Effector memory CD4-positive, alpha-beta T cell (primary cell): Measurements from ENCODE around the gene MTCL1.

ENCODE experiments used
- DNase-seq, 3 donors: peaks; one replicate each; pipeline ENCODE4 v3.0.0-alpha.2; 2020
- H3K27ac ChIP-seq: 2 replicates; pipeline ENCODE4 v1.7.0; 2013; ENCODE audit warnings: mild to moderate bottlenecking, low read length, moderate library complexity; ENCODE audit not compliant: insufficient read depth, poor library complexity, severe bottlenecking
- H3K27me3 ChIP-seq: replicated peaks from 2 replicates; pipeline ENCODE4 v1.7.0; 2013; ENCODE audit warnings: mild to moderate bottlenecking, low read length; ENCODE audit not compliant: insufficient read depth, control insufficient read depth, poor library complexity, severe bottlenecking
- H3K36me3 ChIP-seq: 2 replicates; pipeline ENCODE4 v1.7.0; 2013; ENCODE audit warnings: mild to moderate bottlenecking, low read length, moderate library complexity; ENCODE audit not compliant: control insufficient read depth, insufficient read depth
- H3K4me1 ChIP-seq: 2 replicates; pipeline ENCODE4 v1.7.0; 2013; ENCODE audit warnings: low read length, mild to moderate bottlenecking; ENCODE audit not compliant: control insufficient read depth, insufficient read depth, poor library complexity, severe bottlenecking
- H3K4me3 ChIP-seq: 2 replicates; pipeline ENCODE4 v1.7.0; 2013; ENCODE audit warnings: low read length, low read depth, mild to moderate bottlenecking; ENCODE audit not compliant: insufficient read depth, poor library complexity, severe bottlenecking
- H3K9me3 ChIP-seq: 2 replicates; pipeline ENCODE4 v1.7.0; 2013; ENCODE audit warnings: mild to moderate bottlenecking, low read length, moderate library complexity; ENCODE audit not compliant: control insufficient read depth

MTCL1 gene

DNA sequence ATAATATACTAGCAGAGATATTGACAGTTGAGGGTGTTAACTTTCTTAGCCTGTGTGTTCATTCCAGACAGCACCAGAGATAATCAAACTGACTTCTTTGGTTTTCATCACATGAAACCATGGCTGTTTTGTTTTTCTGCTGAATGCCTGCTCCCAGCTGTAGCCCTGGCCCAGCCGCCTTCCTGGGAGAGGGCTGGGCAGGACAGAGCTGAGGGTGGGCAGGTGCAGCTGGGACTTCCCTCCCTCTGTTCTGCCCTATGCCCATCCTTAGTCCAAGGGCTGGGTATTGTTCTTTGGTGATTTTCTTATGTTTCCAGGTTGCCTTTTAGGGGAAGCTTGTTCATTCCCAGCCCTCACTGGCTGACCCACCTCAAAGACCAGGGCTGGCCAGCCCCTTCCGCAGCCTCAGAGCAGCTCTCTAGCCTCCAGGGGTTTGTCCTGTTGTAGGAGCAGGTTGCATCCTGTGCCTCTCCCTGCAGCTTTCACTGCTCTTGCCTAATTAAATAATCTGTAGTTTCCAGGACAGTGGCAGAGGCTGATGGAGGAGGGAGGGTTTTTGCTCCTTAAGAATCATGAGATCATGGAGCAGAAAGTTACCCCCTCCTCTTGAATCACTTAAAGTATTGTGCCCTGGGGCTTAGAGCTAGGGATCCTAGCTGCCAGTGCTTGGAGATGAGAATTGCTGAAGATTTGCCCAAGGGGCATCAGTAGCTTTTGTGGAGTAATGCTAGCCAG lies 61.4 kb downstream of the MTCL1 start:
- no peaks in the 10 kb centered on the region for H3K9me3 ChIP-seq
- H3K36me3 ChIP-seq: no peaks in the 10 kb centered on the region
- H3K27ac ChIP-seq: no peak overlapping the region
- no peak overlapping the region for H3K4me3 ChIP-seq
- H3K27me3 ChIP-seq: no peaks in the 10 kb centered on the region
- no peak for DNase-seq
- no peaks in the 10 kb centered on the region for H3K4me1 ChIP-seq

DNA sequence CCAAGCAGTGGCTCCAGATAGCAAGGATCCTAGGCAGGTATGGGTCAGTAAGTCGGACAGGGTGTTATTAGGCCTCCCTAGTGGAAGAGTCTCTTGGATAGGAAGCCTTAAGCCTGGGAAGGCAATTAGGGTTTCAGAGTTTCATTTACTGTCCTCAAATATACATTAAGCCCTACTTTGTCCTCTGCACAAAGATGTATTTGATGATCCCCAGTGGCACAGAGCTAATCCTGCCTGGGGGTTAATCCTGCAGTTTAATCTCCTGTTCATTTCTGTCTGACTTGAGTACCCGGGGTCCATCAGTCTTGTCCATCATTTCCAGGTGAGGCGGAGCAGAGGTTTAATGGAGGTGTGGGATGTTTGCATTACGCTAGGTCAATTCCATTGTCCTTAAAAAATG lies 62.0 kb downstream of the MTCL1 start:
- H3K9me3 ChIP-seq: no peaks in the 10 kb centered on the region
- no peaks in the 10 kb centered on the region for H3K36me3 ChIP-seq
- H3K4me3 ChIP-seq: no peak overlapping the region
- no peak for DNase-seq
- H3K4me1 ChIP-seq: no peaks in the 10 kb centered on the region
- H3K27me3 ChIP-seq: no peaks in the 10 kb centered on the region
- no peak overlapping the region for H3K27ac ChIP-seq

DNA sequence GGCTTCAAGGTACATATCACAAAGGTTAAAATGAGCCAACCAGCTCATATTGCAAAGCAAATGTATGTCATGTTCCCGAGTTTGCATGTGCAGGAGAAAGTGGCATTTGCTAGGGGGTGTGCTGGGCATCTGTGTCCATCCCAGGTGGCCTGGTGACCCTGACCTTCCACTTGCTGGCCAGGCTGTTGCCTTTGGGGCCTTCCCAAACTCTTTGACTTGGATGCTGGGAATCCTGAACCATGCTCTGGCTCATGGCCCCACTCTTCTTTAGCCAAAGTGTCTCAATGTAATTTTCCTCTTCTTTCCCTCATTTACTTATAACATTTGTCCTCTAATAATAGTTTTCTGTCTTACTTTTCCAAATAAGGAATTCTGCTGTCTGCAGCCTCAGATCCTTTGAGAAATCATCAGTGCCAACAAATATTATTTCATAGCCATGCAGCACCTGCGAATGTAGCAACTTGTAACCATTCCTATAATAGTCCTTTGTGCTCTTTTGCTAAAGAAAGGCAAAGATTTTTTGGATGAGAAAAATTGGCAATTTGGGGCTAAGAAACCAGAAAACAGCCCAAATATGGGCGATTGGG lies 64.2 kb downstream of the MTCL1 start:
- Histone ChIP-seq H3K27me3 (no peaks in the 10 kb centered on the region), H3K4me1 (no peaks in the 10 kb centered on the region), H3K9me3 (no peaks in the 10 kb centered on the region), H3K27ac (no peak overlapping the region), H3K36me3 (no peaks in the 10 kb centered on the region), H3K4me3 (no peak overlapping the region)
- DNase-seq: no peak

DNA sequence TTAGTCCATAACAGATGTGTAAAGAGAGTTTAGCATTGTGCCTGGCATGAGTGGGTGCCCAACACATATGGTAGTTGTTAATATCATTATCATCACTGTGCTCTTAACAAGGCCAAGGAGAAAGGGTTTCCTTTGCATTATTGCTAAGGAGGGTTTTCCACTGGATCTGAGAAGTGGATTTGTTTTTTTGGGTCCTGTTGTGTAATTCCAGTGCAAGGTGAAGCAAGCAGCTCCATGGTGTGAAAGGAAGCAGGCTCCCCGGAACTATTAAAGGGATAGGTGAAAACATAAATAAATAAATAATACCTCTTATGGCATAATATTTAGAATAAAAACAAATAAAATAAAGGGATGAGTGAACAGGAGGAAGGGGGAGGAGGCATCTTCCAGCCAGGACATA lies 65.3 kb downstream of the MTCL1 start:
- Histone ChIP-seq H3K4me1 (no peaks in the 10 kb centered on the region), H3K4me3 (no peak overlapping the region), H3K9me3 (no peaks in the 10 kb centered on the region), H3K36me3 (no peaks in the 10 kb centered on the region), H3K27me3 (no peaks in the 10 kb centered on the region), H3K27ac (no peak overlapping the region)
- DNase-seq: no peak

DNA sequence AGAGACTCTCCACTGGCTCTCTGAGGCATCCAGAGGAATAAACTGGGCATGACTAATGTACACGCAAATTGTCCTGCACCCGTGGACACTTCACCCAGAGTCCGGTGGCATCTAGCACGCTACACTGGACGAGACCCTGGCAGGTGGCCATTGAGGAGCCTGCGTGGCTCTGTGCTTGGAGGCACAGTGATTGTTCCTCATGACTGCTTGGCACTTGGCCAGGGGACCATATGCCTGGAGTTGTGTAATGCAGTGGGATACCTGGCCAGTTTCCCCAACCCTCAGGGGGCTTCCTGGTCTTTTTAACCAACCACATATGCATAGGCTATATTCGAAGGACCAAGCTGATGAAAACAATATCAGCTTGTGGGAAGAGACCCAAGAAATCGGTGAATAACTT lies 66.6 kb downstream of the MTCL1 start:
- no peak for DNase-seq
- Histone ChIP-seq H3K27me3 (no peaks in the 10 kb centered on the region), H3K36me3 (no peaks in the 10 kb centered on the region), H3K27ac (no peak overlapping the region), H3K4me1 (no peaks in the 10 kb centered on the region), H3K9me3 (no peaks in the 10 kb centered on the region), H3K4me3 (no peak overlapping the region)

DNA sequence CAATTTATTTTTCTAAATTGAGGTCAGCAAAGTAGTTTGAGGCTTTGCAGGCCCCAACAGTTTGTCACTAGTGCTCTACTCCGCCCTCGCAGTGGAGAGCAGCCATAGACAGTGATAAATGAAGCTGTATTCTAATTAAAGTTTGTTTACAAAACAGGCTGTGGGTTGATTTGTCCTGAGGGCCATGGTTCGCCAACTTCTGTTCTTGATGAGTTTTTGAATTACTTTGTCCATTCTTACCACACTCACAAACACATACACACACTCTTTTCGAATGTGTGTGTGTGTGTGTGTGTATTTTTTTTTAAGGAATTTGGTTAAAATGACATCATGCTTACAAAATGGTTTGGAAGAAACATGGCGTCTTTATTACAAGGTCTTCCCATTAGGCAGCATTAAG lies 68.6 kb downstream of the MTCL1 start:
- no peak overlapping the region for H3K27ac ChIP-seq
- H3K36me3 ChIP-seq: no peaks in the 10 kb centered on the region
- no peaks in the 10 kb centered on the region for H3K27me3 ChIP-seq
- no peaks in the 10 kb centered on the region for H3K9me3 ChIP-seq
- H3K4me1 ChIP-seq: no peaks in the 10 kb centered on the region
- H3K4me3 ChIP-seq: no peak overlapping the region
- no peak for DNase-seq

DNA sequence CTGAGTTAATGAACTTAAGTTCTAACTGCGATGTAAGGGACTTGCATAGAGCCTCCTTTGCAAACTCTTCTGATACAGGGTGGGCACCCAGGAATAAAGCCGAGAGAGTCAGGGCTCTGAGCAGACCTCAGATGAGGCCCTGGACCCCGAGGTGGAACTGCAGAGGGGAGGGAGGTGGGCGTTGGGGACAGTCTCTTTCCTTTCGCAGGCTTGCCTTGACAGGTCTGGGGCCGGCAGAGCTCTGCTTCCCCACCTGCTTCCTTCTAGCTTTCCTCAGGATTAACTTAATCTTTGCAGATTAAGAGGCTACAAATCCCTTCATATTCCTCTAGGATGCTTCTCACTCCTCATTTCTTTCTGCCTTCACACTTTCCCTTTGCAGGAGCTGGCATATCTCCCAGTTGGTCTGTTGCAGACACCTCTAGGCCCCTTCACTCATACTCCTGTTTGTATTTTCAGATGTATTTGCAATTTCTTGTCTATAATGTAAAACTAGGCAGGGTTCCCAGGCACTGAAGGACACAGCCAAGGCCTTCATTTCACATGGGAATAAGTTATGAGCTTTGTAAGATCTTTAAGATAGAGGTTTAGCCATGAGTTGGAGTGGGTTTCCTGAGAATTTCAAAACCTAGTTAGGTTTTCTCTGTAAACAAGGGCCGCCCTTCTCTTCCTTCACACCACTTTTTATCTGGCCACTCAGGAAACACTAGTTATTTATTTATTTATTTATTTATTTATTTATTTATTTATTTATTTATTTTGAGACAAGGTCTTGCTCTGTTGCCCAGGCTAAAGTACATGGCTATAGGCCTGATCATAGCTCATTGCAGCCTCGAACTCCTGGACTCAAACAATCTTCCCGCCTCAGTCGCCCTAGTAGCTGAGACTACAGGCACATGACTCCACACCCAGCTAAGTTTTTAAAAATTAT lies 70.9 kb downstream of the MTCL1 start:
- Histone ChIP-seq H3K27me3 (no peaks in the 10 kb centered on the region), H3K27ac (no peak overlapping the region), H3K36me3 (no peaks in the 10 kb centered on the region), H3K9me3 (no peaks in the 10 kb centered on the region), H3K4me3 (no peak overlapping the region), H3K4me1 (no peaks in the 10 kb centered on the region)
- no peak for DNase-seq

DNA sequence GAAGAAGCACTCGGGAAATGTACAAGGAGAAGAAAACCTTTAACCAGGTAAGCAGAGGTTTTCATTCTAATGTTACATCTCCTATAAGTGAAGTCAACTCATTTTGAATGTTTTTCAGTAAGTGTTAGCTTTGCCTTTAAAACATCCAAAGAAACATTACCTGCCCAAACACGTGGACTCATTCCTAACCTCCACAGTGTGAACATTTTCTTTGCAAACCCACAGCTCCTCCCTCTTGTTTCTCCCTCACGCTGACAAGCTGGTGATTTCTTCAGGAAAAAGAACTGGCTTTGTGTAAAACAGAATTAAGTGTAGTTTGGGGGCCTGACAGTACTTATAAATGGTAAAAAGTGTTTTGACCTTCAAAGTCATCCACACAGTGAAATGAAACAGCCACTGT lies 72.5 kb downstream of the MTCL1 start:
- Histone ChIP-seq H3K4me3 (no peak overlapping the region), H3K27ac (no peak overlapping the region)

DNA sequence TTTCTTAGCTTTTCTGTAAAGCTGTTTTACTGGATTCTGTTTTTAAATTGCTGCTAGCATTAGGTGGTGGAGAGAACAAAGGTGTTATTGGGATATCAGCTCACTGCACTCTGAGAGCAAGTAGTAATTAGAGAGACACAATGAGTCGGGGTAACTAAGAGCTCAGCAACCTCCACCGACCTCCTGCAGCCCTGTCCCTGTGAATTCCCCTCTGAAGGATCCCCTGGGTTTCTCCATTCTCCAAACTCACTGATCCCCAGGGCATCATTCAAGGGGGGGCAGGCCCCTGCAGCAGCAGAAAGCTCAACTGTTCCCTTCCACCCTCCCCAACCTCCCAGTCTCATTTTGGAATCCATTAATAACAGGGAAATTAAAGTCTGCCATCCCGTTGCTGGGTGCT lies 73.0 kb downstream of the MTCL1 start:
- no peaks in the 10 kb centered on the region for H3K27me3 ChIP-seq
- H3K36me3 ChIP-seq: no peaks in the 10 kb centered on the region
- no peaks in the 10 kb centered on the region for H3K9me3 ChIP-seq
- no peak overlapping the region for H3K27ac ChIP-seq
- H3K4me3 ChIP-seq: no peak overlapping the region
- H3K4me1 ChIP-seq: no peaks in the 10 kb centered on the region
- DNase-seq: no peak

More for the DNA sequence above, 72.5 kb downstream of the MTCL1 start:
- Histone ChIP-seq H3K4me1 (no peaks in the 10 kb centered on the region), H3K27me3 (no peaks in the 10 kb centered on the region), H3K9me3 (no peaks in the 10 kb centered on the region), H3K36me3 (no peaks in the 10 kb centered on the region)
- DNase-seq: no peak

DNA sequence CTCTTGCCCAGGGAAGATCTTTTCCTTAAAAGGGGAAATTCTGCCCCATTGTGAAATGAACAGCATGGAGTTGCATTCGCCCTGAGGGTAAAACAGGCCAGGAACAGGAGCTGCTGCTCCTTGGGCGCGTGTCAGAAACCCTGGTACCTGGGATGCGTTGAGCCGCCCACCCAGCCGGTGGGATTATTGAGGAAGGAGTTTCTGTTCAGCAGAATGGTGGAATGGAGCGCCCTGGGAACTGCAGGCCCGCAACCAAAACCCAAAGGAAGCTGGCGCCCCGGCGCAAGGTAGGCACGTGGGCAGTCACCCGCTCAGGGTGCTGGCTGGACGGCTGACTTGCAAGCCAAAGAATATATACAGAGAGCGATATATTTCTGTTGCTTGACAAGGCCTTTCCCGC lies 73.5 kb downstream of the MTCL1 start:
- Histone ChIP-seq H3K4me1 (no peaks in the 10 kb centered on the region), H3K27ac (no peak overlapping the region), H3K9me3 (no peaks in the 10 kb centered on the region), H3K4me3 (no peak overlapping the region), H3K36me3 (no peaks in the 10 kb centered on the region), H3K27me3 (no peaks in the 10 kb centered on the region)
- no peak for DNase-seq
